ENCODE data around the gene SLC25A26.
"Not testable (repeated sequence)": the region's sequence is repeated elsewhere in the genome, so short reads cannot be mapped to it uniquely, and the experiment has no call there.

Gene SLC25A26, protein sequence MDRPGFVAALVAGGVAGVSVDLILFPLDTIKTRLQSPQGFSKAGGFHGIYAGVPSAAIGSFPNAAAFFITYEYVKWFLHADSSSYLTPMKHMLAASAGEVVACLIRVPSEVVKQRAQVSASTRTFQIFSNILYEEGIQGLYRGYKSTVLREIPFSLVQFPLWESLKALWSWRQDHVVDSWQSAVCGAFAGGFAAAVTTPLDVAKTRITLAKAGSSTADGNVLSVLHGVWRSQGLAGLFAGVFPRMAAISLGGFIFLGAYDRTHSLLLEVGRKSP

DNA sequence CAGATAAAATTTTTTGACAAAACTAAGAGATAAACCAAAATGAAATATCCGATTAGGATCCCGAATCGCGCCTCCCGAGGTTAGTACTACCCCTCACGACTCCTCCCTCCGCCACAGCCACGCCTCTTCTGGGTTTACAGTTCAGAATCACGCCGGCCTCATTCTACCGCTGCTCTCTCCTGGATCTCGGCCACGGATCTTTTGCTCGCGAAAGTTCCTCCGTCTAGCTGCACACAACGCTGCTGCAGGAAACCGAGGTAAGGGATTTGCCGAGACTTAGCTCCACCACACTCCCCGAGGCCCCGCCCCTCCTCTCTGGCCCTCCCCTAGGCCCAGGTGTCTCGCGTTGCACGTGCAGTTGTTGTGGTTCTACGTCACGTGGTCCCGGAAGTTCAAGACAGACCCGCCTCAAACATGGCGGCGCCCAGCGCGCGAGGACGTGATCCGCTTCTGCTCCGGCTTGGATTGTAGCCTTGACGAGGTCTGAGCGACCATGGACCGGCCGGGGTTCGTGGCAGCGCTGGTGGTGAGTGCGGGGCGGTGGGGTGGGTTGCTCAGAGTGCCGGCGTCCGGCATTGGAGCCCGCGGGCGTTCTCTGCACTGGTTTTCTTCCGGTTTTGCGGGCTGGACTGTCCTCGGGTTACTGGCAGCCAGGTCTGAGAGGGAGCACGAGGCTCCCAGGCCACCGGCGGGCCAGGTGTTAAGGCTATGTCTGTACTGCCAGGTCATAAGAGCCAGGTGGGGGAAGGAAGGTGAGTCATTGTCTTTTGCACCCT, at the start of gene SLC25A26:
TSS of gene SLC25A26 (plus strand) at position 400 of the 776 bp plus-strand sequence. CDS start at position 494, 94 bp downstream.
- peak; percentile 95 for DNase-seq (ENCODE audit: low read depth)

DNA sequence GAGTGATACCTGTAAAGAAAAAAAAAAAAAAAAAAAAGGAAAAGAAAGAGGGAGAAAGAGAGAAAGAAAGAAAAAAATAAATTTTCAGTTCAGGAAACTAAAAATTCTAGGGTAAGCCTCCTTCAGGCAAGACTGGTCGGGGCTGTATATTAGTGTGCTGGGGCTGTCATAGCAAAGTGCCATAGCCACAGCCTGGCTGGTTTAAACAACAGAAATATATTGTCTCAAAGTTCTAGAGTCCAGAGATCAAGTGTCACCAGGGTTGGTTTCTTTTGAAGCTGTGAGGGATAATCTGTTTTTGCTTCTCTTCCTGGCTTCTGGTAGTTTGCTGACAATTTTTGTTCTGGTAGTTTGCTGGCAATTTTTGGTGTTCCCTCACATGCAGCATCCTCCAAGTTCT, 48.4 kb upstream of the SLC25A26 start:
- no peak for DNase-seq (ENCODE audit: low read depth)

DNA sequence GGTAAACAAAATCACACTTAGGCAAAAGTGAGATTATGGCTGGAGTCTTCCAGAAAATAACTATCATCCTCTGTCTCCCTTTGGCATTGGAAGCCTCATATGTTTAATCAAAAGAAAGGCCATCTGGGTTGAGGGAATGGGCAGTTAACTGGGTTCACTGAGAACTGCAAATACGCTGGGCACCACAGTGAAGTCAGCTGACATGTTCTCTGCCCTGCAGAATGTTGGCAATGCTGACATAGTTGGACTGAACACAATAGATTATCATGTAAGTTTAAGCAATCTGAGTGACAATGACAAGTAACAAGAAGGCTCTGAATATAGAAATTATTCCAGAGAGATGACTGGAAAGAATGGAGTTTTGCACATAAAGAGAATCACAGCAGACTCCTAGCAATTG, 43.8 kb upstream of the SLC25A26 start:
- DNase-seq (ENCODE audit: low read depth) = no peak

DNA sequence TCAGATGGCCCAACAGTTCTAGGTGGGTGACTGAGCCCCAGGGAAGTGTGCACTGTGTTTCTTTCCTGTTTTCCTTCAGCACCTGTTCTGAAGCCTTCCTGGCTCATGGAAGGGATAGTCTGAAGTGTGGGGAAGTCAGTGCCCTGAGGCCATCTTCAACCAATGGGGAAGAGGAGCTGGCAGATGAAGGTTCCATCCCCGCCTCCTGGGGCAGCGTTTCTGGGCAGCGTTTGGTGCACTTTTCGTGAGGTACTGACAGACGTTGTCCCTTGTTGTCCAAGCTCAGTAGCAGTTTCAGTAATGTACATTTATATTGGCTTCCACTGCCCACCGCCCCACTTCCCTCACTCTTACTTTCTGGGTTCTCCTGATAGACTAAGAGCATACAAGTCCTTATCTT, 42.6 kb upstream of the SLC25A26 start:
- DNase-seq (ENCODE audit: low read depth) = no peak

DNA sequence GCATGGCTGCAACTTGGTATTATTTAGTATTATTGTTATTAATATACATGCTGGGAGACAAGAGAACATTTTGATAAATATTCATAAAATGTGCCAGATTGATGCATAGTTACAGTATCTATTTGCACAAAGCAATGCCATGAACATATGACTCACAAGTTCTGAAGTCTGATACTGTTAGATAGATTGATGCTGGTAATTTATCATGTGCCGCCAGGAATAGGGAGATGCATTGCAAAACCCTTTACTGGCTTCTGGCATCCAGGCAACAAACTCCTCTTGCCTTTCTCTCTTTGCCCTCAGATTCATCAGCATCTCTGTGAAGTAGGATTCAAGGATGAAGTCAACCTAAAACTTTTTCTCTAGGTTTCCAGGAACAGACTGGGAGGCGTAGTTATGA, 41.0 kb upstream of the SLC25A26 start:
- no peak for DNase-seq (ENCODE audit: low read depth)

DNA sequence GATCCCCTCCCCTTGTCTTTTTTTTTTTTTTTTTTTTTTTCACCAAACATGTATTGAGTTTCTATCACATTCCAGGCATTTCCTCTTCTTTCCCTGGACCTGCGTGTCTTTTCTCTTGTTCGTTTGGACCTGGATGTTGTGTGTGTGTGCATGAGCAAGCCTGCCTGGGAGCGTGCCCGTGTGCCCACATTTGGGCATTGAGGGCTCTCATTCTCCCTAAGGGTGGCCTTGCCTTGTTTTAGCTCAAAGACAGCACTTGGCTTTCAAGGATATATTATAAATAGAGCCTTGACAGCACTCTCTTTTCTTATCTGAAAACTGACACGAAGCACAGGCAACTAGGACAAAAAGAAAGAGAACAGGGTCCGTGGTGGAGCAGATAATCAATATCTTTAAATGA, 39.0 kb upstream of the SLC25A26 start:
- DNase-seq (ENCODE audit: low read depth) = no peak

DNA sequence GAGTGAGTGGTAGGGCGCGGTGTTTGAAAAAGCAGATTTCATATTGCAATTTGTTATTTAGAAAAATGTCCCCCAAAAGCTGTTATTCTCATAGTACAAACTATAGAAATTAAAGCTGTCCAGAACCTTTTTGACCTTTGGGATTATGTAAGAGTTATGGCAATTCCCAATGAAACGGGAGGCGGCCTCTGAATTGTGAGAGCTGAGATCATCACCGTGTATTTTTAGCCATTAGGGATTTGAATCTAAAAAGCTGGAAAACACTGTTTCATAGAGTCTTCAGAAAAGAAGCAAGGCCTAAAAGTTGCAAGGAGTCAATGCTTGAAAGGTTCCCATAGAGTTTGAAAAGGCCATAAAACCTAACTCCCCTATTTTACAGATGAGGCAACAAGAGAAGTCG, 38.6 kb upstream of the SLC25A26 start:
- no peak for DNase-seq (ENCODE audit: low read depth)

DNA sequence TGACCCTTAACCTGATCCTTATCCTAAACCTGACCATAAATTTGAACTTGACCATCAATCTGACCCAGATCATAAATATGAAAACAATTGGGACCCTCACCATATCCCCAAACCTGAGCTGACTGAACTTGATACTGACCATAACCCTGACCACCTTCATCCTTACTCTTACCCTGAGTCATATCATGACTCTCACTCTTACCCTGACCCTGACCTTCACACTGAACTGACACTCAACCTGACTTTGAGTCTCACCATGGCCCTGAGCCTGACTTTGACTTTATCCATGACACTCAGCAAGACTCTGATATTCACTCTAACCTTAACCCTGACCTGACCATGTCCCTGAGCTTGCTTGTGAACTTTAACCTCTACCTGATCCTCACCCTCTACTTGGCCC, 34.3 kb upstream of the SLC25A26 start:
- DNase-seq (ENCODE audit: low read depth) = no peak

DNA sequence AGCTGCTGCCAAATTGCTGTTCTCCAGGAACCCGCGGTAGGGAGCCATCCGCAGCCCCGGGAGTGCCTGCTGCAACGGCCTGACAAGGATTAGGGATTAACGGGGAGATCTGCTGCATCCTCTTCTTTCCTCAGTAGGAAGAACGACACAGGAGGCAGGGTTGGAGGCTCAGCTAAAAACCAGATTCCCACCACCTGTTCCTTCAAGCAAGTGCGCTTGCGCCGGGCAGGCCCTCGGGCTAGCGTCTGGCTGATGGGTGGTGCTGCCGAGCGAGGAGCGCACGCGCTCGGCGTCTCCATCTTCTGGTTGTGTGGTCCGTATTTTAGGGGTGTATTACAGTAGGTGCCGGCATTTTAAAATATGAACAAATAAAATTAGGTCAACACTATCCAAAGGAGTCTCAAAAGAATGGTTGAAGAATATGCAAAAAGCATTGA, 25.4 kb upstream of the SLC25A26 start:
- no peak for DNase-seq (ENCODE audit: low read depth)

DNA sequence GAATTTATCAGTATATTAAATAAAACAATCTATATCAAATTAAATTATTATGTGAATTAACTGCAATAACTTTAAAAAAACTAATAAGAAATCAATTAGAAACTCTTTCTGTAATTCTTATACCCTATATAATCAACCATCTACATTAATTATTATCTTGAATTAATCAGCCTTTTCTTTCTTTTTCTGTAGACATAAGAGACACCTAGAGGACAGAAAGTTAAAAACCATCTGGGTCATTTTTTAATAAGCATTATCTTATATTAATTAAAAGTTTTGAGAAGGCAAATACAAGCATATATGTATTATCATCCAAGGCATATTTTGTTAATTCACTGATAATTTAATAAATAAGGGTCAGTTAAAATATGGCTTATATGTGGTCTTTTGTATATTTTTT, 24.2 kb upstream of the SLC25A26 start:
- no peak for DNase-seq (ENCODE audit: low read depth)

DNA sequence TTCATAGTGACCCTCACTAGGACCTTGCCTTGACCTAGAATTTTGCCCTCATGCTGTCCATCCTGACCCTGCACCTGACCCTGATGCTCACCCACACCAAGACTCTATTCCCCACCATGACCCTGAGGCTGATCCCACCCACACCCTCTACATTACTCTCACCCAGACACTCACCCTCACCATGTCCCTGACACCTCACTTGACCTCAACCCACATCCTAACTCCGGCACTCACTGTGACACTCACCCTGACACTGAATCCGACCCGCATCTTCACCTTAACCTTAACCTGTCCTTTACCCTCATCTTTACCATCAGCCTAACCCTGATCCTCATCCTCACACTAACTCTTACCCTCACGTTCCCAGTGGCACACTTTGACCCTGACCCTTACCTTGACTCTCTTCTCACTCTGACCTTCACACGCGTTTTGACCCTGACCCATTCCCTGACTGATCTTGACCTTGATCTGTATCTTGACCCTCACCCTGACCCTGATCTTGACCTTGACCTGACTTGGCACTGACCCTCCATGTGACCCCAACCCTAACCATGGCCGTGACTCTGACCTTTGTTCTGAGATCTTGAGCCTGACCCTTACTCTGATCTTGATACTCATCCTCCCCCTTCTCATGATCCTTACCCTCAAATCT, 22.2 kb upstream of the SLC25A26 start:
- DNase-seq (ENCODE audit: low read depth) = no peak

DNA sequence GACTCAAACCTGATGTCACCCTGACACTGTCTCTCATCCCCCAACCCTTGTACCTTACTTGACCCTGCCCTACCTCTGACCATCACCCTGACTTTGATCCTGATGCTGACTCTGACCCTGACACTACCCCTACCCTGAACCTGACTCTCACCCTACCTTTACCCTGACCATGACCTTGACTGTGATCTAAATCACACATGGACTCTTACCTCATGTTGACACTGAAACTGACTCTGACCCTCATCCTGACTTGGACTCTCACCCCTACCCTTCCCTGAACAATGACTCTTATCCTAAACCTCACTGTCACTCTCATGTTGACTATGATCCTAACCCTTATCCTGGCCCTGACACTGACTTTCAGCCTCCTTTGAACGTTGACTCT, 21.7 kb upstream of the SLC25A26 start:
- DNase-seq (ENCODE audit: low read depth) = no peak

DNA sequence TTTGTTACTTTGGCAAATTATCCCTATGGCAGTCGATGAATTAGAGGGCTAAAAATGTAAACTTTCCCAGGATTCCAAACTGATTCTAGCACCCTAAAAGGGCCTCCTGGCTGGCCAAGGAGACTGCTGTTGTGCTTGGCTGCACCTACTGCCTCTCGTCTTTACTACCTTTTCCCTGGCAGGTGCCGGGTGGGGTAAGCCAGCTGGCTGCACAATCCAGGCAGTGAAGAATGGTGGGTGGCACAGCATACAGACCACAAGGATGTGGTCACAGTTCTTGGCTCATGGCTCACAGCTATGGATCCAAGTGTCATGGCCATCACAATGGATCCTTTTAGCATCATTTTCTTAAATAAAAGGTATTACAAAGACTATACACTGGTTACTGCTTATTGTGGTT, 20.7 kb upstream of the SLC25A26 start:
- DNase-seq (ENCODE audit: low read depth) = no peak

DNA sequence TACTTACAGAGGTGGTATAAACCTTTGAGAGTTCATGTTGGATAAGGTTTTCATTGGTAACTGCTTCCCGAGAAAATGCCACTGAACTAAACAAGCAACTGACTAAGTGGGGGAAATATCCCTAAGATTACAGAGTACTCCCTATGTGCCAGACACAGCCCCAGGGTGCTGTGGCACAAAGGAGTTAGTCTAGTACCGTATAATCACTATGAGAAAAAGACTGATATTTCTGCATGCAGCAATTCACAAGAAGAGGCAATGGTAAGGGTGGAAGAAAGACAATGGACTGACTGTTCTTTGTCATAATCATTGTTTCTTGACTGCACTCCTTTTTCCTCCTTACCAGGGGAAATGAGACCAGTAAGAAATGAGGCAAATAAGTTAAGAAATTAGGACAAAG, 20.0 kb upstream of the SLC25A26 start:
- DNase-seq (ENCODE audit: low read depth) = no peak

DNA sequence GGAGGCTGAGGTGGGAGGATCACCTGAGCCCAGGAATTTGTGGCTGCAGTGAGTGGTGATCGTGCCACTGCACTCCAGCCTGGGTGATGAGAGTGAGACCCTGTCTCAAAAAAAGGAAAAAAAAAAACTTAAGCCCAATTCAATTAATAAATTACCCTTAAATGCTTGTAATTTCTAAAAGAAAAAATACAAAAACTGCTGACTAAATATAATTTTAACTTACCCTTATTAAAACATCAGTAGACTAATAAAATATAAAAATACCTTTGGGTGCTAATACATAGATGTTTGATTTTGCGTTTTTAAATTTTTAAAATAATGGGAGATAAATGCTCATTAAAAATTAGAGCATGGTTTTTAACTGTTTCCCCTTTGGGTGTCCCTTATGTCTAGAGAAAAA, 17.5 kb upstream of the SLC25A26 start:
- DNase-seq (ENCODE audit: low read depth) = no peak

DNA sequence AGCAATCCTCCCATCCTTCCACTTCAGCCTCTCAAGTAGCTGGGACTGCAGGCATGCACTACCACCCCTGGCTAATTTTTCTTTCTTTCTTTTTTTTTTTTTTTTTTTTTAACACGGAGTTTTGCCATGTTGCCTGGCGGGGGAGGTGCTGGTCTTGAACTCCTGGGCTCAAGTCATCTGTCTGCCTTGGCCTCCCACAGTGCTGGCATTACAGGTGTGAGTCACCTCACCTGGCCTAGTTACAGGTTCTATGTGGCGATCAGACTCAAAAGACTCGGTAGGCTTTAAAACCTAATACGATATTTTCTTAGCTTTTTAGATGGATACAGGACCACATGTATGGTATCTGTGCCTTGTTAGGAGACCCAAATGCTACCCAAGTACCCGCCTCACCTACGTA, 14.0 kb upstream of the SLC25A26 start:
- DNase-seq (ENCODE audit: low read depth) = no peak

DNA sequence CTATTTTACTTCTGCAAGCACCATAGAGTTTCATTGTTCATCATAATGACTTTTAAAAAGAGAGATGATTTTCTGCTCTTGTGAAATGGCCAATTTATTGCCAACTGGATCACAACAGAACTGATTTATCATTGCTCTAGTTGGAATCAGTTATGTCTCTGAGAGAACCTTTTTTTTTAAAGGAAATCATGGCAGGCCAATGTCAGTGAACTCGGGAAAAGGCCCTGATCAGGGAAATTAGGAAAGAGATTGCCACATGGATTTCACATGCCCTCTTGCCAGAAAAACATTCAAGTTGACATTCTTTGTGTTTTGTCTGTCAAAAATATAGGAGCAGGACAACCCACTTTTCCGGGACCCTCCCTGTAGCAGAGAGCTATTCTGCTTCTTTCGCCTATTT, 12.6 kb upstream of the SLC25A26 start:
- no peak for DNase-seq (ENCODE audit: low read depth)

DNA sequence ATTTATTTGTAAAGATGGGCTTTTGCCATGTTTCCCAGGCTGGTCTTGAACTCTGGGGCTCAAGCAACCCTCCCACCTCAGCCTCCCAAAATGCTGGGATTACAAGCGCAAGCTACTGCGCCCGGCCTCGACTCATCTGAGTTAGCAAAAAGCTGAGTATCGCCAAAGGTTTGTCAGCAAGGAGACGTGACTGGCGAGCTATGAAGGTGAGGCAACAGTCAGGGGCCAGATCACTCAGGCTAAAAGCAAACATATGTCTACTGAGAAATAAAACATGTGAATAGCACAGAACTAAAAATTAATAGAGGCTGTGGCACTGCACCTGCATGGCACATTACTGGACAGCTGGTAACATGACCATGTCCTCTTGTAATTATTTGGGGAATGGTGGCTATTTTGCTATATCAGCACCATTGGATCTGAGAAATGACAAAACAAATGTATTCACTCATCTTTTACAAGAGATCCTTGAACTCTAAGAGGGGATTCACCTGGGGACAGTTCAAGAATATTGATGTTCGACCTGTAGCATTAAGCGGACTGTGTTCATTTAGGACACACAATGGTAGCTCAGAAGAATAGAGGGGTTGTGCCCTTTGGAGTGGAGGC, 10.0 kb upstream of the SLC25A26 start:
- no peak for DNase-seq (ENCODE audit: low read depth)

DNA sequence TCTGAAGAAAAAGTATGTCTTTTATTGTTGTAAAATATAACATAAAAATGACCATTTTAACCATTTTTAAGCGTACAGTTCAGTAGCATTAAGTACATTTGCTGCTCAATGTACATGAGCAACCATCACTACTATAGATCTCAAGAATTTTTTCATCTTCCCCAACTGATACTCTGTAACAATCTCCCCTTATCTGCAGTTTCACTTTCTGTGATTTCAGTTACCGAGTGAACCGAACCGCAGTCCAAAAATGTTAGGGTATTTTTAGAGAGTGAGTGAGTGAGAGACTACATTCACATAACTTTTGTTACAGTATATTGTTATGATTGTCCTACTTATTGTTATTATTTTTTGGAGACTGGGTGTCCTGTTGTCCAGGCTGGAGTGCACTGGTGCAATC, 9.0 kb upstream of the SLC25A26 start:
- no peak for DNase-seq (ENCODE audit: low read depth)

DNA sequence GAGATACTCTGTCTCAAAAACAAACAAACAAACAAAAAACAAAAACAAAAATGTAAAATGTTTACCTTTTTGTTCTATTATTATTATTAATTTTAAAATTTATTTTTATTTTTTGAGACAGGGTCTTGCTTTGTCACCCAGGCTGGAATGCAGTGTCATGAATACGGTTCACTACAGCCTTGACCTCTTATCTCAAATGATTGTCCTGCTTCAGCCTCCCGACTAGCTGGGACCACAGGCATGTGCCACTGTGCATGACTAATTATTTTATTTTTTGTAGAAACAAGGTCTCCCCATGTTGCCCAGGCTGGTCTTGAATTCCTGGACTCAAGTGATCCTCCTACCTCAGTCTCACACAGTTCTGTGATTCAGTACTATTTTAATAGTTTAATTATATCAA, 5.7 kb upstream of the SLC25A26 start:
- no peak for DNase-seq (ENCODE audit: low read depth)

DNA sequence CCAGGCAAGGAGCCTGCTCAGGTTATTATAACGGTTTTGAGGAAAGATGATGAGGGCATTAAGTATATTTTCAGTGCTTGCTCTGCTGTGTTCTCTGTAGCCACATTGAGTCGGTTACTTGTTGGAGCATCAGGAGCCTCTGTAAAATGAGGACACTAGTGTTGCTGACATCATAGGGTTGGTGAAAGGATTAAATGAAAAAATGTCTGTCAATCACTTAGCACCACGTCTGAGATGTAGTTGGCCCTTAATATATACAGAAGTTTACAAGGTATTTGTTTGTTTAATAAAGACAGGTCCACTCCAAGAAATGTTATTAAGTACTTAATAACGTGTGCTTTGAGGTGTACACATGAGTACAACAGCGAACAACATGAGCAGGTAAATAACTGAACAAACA, 735 bp upstream of the SLC25A26 start:
- DNase-seq (ENCODE audit: low read depth) = no peak

DNA sequence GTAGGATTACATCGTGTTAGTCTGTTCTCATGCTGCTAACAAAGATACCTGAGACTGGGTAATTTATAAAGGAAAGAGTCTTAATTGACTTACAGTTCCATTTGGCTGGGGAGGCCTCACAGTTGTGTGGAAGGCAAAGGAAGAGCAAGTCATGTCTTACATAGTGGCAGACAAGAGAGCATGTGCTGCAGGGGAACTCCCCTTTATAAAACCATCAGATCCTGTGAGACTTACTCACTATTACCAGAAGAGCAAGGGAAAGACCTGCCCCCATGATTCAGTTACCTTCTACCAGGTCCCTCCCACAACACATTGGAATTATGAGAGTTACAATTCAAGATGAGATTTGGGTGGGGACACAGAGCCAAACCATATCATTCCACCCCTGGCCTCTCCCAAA, 3.4 kb downstream of the SLC25A26 start:
- DNase-seq (ENCODE audit: low read depth) = no peak

DNA sequence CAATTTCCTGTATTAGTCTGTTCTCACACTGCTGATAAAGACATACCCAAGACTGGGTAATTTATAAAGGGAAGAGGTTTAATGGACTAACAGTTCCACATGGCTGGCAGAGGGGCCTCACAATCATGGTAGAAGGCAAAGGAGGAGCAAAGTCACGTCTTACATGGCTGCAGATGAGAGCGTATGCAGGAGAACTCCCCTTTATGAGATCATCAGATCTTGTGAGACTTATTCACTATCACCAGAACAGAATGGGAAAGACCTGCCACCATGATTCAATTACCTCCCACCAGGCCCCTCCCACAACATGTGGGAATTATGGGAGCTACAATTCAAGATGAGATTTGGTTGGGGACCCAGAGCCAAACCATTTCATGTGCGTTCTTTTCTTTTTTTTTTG, 5.3 kb downstream of the SLC25A26 start:
- not testable (repeated sequence) for DNase-seq (ENCODE audit: low read depth)
